K562 (cell line): ENCODE data around the gene TEDDM1. TPM values are rescaled to one million over a fixed set of nuclear protein-coding genes. Genes with fewer than 3 reads are reported as not detected.

Experiments
- BRF1 ChIP-seq: IDR thresholded peaks from 3 replicates; pipeline ENCODE4 v1.6.1; 2011; ENCODE audit warnings: borderline replicate concordance, mild to moderate bottlenecking; ENCODE audit not compliant: insufficient read length; ENCODE audit errors: extremely low read depth
- COPS2 ChIP-seq: fragments of 450-650 bp; conservative IDR thresholded peaks from 2 replicates; pipeline ENCODE4 v1.6.1; 2016; ENCODE audit warnings: mild to moderate bottlenecking, moderate library complexity
- EGR1 ChIP-seq: fragments of 450-650 bp; conservative IDR thresholded peaks from 2 replicates; pipeline ENCODE4 v1.6.1; 2017; ENCODE audit warnings: mild to moderate bottlenecking
- ELF1 ChIP-seq: fragments of 200-800 bp; sonication (Bioruptor generic); IDR thresholded peaks from 2 replicates; pipeline ENCODE4 v1.6.1; 2016; ENCODE audit warnings: missing genetic modification characterization, missing compliant biosample characterization
- FOXK1 ChIP-seq: sonication (generic); formaldehyde crosslinking; IDR thresholded peaks from 2 replicates; pipeline ENCODE4 v1.8.0; 2022; ENCODE audit warnings: missing genetic modification reagents, mild to moderate bottlenecking, borderline replicate concordance
- L3MBTL2 ChIP-seq: fragments of 450-650 bp; IDR thresholded peaks from 2 replicates; pipeline ENCODE4 v1.6.1; 2016; ENCODE audit warnings: mild to moderate bottlenecking, moderate library complexity
- NFATC3 ChIP-seq: fragments of 450-650 bp; IDR thresholded peaks from 2 replicates; pipeline ENCODE4 v1.6.1; 2017; ENCODE audit warnings: mild to moderate bottlenecking
- PRMT5 ChIP-seq: sonication (generic); formaldehyde crosslinking; IDR thresholded peaks from 2 replicates; pipeline ENCODE4 v1.5.0; 2020; ENCODE audit warnings: missing genetic modification reagents
- RBM15 ChIP-seq: fragments of 200-400 bp; formaldehyde crosslinking; IDR thresholded peaks from 2 replicates; pipeline ENCODE4 v1.6.1; 2018; ENCODE audit warnings: mild to moderate bottlenecking, low read length, moderate library complexity; ENCODE audit not compliant: insufficient read depth
- SIN3B ChIP-seq: fragments of 450-650 bp; IDR thresholded peaks from 2 replicates; pipeline ENCODE4 v1.6.1; 2017; ENCODE audit warnings: low read depth, mild to moderate bottlenecking, moderate library complexity
- SOX6 ChIP-seq: fragments of 450-650 bp; IDR thresholded peaks from 2 replicates; pipeline ENCODE4 v1.6.1; 2014; ENCODE audit warnings: mild to moderate bottlenecking
- SREBF2 ChIP-seq: sonication (generic); formaldehyde crosslinking; IDR thresholded peaks from 2 replicates; pipeline ENCODE4 v1.4.0; 2020; ENCODE audit warnings: mild to moderate bottlenecking, missing genetic modification reagents
- TAF1 ChIP-seq: IDR thresholded peaks from 2 replicates; pipeline ENCODE4 v1.6.1; 2011; ENCODE audit warnings: mild to moderate bottlenecking, low read length, moderate library complexity; ENCODE audit not compliant: insufficient read depth, control insufficient read depth, severe bottlenecking; ENCODE audit errors: extremely low read depth
- ZC3H11A ChIP-seq: IDR thresholded peaks from 2 replicates; pipeline ENCODE4 v1.6.1; 2012; ENCODE audit warnings: low read depth, low read length, improper control_type of control experiment
- ZNF561 ChIP-seq: fragments of 450-650 bp; formaldehyde crosslinking; conservative IDR thresholded peaks from 2 replicates; pipeline ENCODE4 v1.4.0; 2020; ENCODE audit warnings: mild to moderate bottlenecking, moderate library complexity
- ZNF583 ChIP-seq: fragments of 250-450 bp; sonication (Bioruptor Pico); IDR thresholded peaks from 2 replicates; pipeline ENCODE4 v1.4.0; 2020
- polyA plus RNA-seq, 8 experiments: library from polyadenylated mRNA; depleted of rRNA in 4 of 8; stranded (reverse) in 5 of 8; unstranded in 3 of 8; fragments of >200 nt; fragmentation: Nextera tagmentation in 2 of 8; fragmentation: Illumina TruSeq in 1 of 8; extraction: Ambion mirVana in 2 of 8; extraction: Trizol in 1 of 8; gene quantifications; 2 replicates each; pipeline versions ENCODE4 v1.2.1 to v1.2.3, GENCODE V29; 2011 to 2014; ENCODE audit warnings: inconsistent platforms in 1 of 8, missing spikeins in 1 of 8
- total RNA-seq, 7 experiments: library from RNA; depleted of rRNA in 6 of 7; stranded (reverse); fragments of >200 nt in 6 of 7; fragmentation: Illumina TruSeq in 2 of 7; extraction: Trizol in 2 of 7; gene quantifications; 2 replicates each; pipeline versions ENCODE4 v1.2.1 to v1.2.3, GENCODE V29; 2011 to 2021; ENCODE audit warnings: low replicate concordance in 1 of 7
- TF ChIP-seq, protein P1 (sequence below): fragments of 250-450 bp; sonication (Bioruptor Pico); IDR thresholded peaks from 2 replicates; pipeline ENCODE4 v1.5.0; 2021; ENCODE audit warnings: mild to moderate bottlenecking, borderline replicate concordance
- TF ChIP-seq, protein P2 (sequence below): fragments of 200-400 bp; formaldehyde crosslinking; IDR thresholded peaks from 2 replicates; pipeline ENCODE4 v1.6.1; 2017; ENCODE audit warnings: mild to moderate bottlenecking, low read depth, low read length, moderate library complexity
- TF ChIP-seq, protein P3 (sequence below): fragments of 450-650 bp; IDR thresholded peaks from 2 replicates; pipeline ENCODE4 v1.6.1; 2016; ENCODE audit warnings: antibody characterized with exemption

Gene TEDDM1
- total and polyA plus RNA-seq, 9 of the 15 experiments (the other 6 are each of a cell fraction or from before 2014, with no cell fraction given) = not detected

DNA sequence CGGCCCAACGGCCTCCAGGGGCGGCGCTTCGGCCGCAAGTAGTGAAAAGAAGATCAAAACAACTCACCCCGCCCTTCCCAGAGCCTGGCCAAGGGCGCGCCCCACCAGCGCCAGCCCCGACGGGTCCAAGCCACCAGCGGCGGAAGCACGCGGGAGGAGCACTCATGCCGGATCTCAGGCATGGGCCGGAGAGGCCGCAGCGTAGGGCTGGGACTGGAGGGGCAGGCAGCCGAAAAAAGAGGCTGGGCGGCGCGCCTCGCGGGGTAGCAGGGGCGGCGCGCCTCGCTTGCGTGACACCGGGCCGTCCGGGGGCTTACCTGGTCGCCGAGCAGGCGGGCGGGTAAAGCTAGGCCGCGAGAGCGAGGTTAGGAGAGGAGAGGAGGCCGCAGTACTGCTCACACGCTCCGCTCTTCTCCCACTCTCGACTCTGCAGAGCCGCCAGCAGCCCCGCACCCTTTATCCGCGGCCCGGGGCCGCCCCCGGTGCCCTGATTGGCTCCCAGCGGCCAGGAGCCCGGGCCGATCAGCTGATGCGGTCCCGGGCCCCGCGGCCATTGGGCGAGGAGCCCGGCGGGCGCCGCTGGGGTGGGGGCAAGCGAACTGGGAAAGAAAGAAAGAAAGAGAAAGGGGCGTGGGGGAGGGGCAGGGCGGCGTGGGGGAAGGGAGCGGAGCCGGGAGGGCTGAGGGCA, 9.0 kb downstream of the TEDDM1 start, which contains the start of gene GLUL (continued):
- TF ChIP-seq, protein P1, sequence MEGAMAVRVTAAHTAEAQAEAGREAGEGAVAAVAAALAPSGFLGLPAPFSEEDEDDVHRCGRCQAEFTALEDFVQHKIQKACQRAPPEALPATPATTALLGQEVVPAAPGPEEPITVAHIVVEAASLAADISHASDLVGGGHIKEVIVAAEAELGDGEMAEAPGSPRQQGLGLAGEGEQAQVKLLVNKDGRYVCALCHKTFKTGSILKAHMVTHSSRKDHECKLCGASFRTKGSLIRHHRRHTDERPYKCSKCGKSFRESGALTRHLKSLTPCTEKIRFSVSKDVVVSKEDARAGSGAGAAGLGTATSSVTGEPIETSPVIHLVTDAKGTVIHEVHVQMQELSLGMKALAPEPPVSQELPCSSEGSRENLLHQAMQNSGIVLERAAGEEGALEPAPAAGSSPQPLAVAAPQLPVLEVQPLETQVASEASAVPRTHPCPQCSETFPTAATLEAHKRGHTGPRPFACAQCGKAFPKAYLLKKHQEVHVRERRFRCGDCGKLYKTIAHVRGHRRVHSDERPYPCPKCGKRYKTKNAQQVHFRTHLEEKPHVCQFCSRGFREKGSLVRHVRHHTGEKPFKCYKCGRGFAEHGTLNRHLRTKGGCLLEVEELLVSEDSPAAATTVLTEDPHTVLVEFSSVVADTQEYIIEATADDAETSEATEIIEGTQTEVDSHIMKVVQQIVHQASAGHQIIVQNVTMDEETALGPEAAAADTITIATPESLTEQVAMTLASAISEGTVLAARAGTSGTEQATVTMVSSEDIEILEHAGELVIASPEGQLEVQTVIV (CRISPR knock-in tag) = no peak; the same call in 1 of the 2 replicates
- TF ChIP-seq SOX6 (0 out of 2 replicates have a peak, but pooled peaks have one; percentile 20), TAF1 (peak; percentile 96), ZNF583 (peak; percentile 81; the same call in 1 of the 2 replicates), NFATC3 (no peak), SIN3B (peak; percentile 67; the same call in 1 of the 2 replicates), FOXK1 (CRISPR knock-in tag) (peak; percentile 83; the same call in 1 of the 2 replicates), PRMT5 (CRISPR knock-in tag) (no peak; the same call in 1 of the 2 replicates), RBM15 (peak; percentile 96; the same call in 1 of the 2 replicates), ZC3H11A (no peak), COPS2 (no peak), SREBF2 (CRISPR knock-in tag) (no peak), EGR1 (peak; percentile 77), L3MBTL2 (peak; percentile 84), BRF1 (no peak), ZNF561 (CRISPR knock-in tag) (no peak), ELF1 (tag) (no peak)
- TF ChIP-seq, protein P2, sequence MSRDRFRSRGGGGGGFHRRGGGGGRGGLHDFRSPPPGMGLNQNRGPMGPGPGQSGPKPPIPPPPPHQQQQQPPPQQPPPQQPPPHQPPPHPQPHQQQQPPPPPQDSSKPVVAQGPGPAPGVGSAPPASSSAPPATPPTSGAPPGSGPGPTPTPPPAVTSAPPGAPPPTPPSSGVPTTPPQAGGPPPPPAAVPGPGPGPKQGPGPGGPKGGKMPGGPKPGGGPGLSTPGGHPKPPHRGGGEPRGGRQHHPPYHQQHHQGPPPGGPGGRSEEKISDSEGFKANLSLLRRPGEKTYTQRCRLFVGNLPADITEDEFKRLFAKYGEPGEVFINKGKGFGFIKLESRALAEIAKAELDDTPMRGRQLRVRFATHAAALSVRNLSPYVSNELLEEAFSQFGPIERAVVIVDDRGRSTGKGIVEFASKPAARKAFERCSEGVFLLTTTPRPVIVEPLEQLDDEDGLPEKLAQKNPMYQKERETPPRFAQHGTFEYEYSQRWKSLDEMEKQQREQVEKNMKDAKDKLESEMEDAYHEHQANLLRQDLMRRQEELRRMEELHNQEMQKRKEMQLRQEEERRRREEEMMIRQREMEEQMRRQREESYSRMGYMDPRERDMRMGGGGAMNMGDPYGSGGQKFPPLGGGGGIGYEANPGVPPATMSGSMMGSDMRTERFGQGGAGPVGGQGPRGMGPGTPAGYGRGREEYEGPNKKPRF = no peak
- TF ChIP-seq, protein P3, sequence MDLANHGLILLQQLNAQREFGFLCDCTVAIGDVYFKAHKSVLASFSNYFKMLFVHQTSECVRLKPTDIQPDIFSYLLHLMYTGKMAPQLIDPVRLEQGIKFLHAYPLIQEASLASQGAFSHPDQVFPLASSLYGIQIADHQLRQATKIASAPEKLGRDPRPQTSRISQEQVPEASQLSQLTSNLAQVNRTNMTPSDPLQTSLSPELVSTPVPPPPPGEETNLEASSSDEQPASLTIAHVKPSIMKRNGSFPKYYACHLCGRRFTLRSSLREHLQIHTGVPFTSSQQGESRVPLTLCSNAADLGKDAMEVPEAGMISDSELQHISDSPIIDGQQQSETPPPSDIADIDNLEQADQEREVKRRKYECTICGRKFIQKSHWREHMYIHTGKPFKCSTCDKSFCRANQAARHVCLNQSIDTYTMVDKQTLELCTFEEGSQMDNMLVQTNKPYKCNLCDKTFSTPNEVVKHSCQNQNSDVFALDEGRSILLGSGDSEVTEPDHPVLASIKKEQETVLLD = no peak
